H7 (cell line): ENCODE measurements around the gene MSI2. TPM values are rescaled to one million over a fixed set of nuclear protein-coding genes. Genes with fewer than 3 reads are reported as not detected.

Experiments used
- total RNA-seq: library from RNA; depleted of rRNA; stranded (reverse); fragments of >200 nt; shearing (Covaris generic); gene quantifications from 2 replicates; pipeline ENCODE4 v1.2.3, GENCODE V29; 2014; rRNA removed

Gene MSI2
- total RNA-seq, 1 experiment from 2014 or later, result 31.0 TPM

Other genes starting within 250 kb of the MSI2 start
- 62.6 and 67.8 TPM in 2 replicates for gene AKAP1, start 171.3 kb upstream of the MSI2 start, total RNA-seq